ENCODE measurements around the gene SOX15. TPM values are rescaled to one million over a fixed set of nuclear protein-coding genes. Genes with fewer than 3 reads are reported as not detected.

Gene SOX15
- total and polyA plus RNA-seq, 2 of the 13 experiments (the other 11 are each of a cell fraction or from before 2014, with no cell fraction given): 0.07 to 0.18 TPM

DNA sequence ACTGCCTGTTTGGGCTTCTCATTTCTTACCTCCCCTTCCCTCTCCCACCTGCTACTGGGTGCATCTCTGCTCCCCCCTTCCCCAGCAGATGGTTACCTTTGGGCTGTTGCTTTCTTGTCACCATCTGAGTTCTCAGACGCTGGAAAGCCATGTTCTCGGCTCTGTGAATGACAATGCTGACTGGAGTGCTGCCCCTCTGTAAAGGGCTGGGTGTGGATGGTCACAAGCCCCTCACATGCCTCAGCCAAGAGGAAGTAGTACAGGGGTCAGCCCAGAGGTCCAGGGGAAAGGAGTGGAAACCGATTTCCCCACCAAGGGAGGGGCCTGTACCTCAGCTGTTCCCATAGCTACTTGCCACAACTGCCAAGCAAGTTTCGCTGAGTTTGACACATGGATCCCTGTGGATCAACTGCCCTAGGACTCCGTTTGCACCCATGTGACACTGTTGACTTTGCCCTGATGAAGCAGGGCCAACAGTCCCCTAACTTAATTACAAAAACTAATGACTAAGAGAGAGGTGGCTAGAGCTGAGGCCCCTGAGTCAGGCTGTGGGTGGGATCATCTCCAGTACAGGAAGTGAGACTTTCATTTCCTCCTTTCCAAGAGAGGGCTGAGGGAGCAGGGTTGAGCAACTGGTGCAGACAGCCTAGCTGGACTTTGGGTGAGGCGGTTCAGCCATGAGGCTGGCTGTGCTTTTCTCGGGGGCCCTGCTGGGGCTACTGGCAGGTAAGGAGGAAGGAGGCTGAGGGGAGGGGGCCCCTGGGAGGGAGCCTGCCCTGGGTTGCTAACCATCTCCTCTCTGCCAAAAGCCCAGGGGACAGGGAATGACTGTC is 10.7 kb downstream of the SOX15 start, which contains the start of gene CD68 (continued):
- TF ChIP-seq ZNF607 (CRISPR knock-in tag; IDR thresholded peaks at IDR 0.05; ENCODE audit: borderline replicate concordance): no peak
- no peak for TF ChIP-seq HDAC6 (IDR thresholded peaks at IDR 0.05; ENCODE audit: low read depth, low read length)
- no peak for TF ChIP-seq ZNF772 (CRISPR knock-in tag; IDR thresholded peaks at IDR 0.05)
- no peak for TF ChIP-seq GMEB1 (CRISPR knock-in tag; IDR thresholded peaks at IDR 0.05; ENCODE audit: borderline replicate concordance)
- TF ChIP-seq ZNF749 (CRISPR knock-in tag; IDR thresholded peaks at IDR 0.05; ENCODE audit: borderline replicate concordance): peak; percentile 82; the same call in 1 of the 2 replicates
- TF ChIP-seq NFATC3 (CRISPR knock-in tag; IDR thresholded peaks at IDR 0.05): peak; percentile 55; the same call in 1 of the 2 replicates
- peak; percentile 41; the same call in 1 of the 2 replicates for TF ChIP-seq SP5 (CRISPR knock-in tag; IDR thresholded peaks at IDR 0.05; ENCODE audit: borderline replicate concordance, low read depth)
- no peak for TF ChIP-seq SIN3B (IDR thresholded peaks at IDR 0.05; ENCODE audit: low read length)
- TF ChIP-seq, protein P1, sequence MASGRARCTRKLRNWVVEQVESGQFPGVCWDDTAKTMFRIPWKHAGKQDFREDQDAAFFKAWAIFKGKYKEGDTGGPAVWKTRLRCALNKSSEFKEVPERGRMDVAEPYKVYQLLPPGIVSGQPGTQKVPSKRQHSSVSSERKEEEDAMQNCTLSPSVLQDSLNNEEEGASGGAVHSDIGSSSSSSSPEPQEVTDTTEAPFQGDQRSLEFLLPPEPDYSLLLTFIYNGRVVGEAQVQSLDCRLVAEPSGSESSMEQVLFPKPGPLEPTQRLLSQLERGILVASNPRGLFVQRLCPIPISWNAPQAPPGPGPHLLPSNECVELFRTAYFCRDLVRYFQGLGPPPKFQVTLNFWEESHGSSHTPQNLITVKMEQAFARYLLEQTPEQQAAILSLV (CRISPR knock-in tag; IDR thresholded peaks at IDR 0.05; ENCODE audit: borderline replicate concordance): 0 out of 2 replicates have a peak, but pooled peaks have one; percentile 21
- no peak for TF ChIP-seq ZNF563 (CRISPR knock-in tag; IDR thresholded peaks at IDR 0.05)
- no peak for TF ChIP-seq RAD51 (IDR thresholded peaks at IDR 0.05; ENCODE audit: borderline replicate concordance)
- no peak for TF ChIP-seq MLLT10 (CRISPR knock-in tag; IDR thresholded peaks at IDR 0.05)
- TF ChIP-seq ZNF552 (CRISPR knock-in tag; IDR thresholded peaks at IDR 0.05; ENCODE audit: borderline replicate concordance): 0 out of 2 replicates have a peak, but pooled peaks have one; percentile 53
- TF ChIP-seq TBX3 (IDR thresholded peaks at IDR 0.05; ENCODE audit: borderline replicate concordance): peak; percentile 96
- TF ChIP-seq, protein P2, sequence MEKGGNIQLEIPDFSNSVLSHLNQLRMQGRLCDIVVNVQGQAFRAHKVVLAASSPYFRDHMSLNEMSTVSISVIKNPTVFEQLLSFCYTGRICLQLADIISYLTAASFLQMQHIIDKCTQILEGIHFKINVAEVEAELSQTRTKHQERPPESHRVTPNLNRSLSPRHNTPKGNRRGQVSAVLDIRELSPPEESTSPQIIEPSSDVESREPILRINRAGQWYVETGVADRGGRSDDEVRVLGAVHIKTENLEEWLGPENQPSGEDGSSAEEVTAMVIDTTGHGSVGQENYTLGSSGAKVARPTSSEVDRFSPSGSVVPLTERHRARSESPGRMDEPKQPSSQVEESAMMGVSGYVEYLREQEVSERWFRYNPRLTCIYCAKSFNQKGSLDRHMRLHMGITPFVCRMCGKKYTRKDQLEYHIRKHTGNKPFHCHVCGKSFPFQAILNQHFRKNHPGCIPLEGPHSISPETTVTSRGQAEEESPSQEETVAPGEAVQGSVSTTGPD (CRISPR knock-in tag; IDR thresholded peaks at IDR 0.05): no peak
- TF ChIP-seq HMG20A (CRISPR knock-in tag; IDR thresholded peaks at IDR 0.05; ENCODE audit: borderline replicate concordance): 0 out of 2 replicates have a peak, but pooled peaks have one; percentile 13
- TF ChIP-seq MTA1 (CRISPR knock-in tag; IDR thresholded peaks at IDR 0.05; ENCODE audit: borderline replicate concordance): no peak; the same call in 1 of the 2 replicates
- no peak; the same call in 1 of the 2 replicates for TF ChIP-seq ZBED4 (CRISPR knock-in tag; IDR thresholded peaks at IDR 0.05; ENCODE audit: borderline replicate concordance)
- peak; percentile 81 for TF ChIP-seq MIER2 (CRISPR knock-in tag; IDR thresholded peaks at IDR 0.05)
- TF ChIP-seq YY1 (IDR thresholded peaks at IDR 0.05; ENCODE audit: insufficient read depth, insufficient replicate concordance, low read depth, low read length): peak; percentile 62
- TF ChIP-seq KMT2A (CRISPR knock-in tag; IDR thresholded peaks at IDR 0.05): no peak

All from HepG2 (cell line).